ENCODE results near the gene PTPRM. TPM values are rescaled to one million over a fixed set of nuclear protein-coding genes. Genes with fewer than 3 reads are reported as not detected.

The PTPRM gene
- total and polyA plus RNA-seq, 4 donors: 9.2 to 23.0 (median 12.7) TPM

DNA sequence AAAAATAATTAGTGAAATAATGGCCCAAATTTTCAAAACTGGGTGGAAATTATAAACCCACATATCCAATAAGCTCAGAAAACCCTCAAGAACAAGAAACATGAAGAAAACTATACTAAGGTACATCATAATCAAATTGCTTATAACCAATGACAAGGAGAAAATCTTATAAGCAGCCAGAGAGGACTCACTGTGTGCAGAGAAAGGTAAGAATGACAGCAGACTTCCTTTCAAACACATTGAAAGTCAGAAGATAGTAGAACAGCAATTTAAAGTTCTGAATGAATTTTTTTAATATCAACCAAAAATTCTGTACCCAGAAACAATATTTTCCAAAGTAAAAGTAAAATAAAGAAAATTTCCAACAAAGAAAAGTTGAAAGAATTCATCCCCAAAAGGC lies 844.4 kb downstream of the PTPRM start:
- Histone ChIP-seq H3K36me3 (ENCODE audit: control insufficient read depth in 4 of 4, insufficient read depth in 3 of 4, low read depth in 1 of 4, low read length in 3 of 4) (peaks cover 0 to 2% (median 0%) of the 10 kb centered on the region in 4 donors), H3K9ac (ENCODE audit: low read depth in 1 of 2, low read length in 2 of 2) (no peak overlapping the region), H3K27me3 (ENCODE audit: control insufficient read depth in 4 of 4, insufficient read depth in 4 of 4, low read length in 3 of 4) (no peaks in the 10 kb centered on the region), H3K4me3 (ENCODE audit: low read depth in 1 of 3, low read length in 3 of 3) (no peak overlapping the region), H3K27ac (ENCODE audit: low read depth in 1 of 2, low read length in 2 of 2) (no peak overlapping the region), H3K9me3 (ENCODE audit: control insufficient read depth in 4 of 4, low read length in 3 of 4) (peaks cover 0 to 8% (median 4%) of the 10 kb centered on the region in 4 donors), H3K4me1 (ENCODE audit: control insufficient read depth in 4 of 4, insufficient read depth in 4 of 4, low read length in 3 of 4) (peaks cover 0 to 13% (median 5%) of the 10 kb centered on the region in 4 donors)
- DNase-seq (ENCODE audit: low spot score): no peak
- TF ChIP-seq, protein P1, sequence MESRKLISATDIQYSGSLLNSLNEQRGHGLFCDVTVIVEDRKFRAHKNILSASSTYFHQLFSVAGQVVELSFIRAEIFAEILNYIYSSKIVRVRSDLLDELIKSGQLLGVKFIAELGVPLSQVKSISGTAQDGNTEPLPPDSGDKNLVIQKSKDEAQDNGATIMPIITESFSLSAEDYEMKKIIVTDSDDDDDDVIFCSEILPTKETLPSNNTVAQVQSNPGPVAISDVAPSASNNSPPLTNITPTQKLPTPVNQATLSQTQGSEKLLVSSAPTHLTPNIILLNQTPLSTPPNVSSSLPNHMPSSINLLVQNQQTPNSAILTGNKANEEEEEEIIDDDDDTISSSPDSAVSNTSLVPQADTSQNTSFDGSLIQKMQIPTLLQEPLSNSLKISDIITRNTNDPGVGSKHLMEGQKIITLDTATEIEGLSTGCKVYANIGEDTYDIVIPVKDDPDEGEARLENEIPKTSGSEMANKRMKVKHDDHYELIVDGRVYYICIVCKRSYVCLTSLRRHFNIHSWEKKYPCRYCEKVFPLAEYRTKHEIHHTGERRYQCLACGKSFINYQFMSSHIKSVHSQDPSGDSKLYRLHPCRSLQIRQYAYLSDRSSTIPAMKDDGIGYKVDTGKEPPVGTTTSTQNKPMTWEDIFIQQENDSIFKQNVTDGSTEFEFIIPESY (IDR thresholded peaks at IDR 0.05): no peak
- TF ChIP-seq RXRA (IDR thresholded peaks at IDR 0.05): no peak
- TF ChIP-seq YY1 (IDR thresholded peaks at IDR 0.05): no peak
- no peak for TF ChIP-seq JUND (IDR thresholded peaks at IDR 0.05)
- no peak for TF ChIP-seq FOXA2 (IDR thresholded peaks at IDR 0.05)
- TF ChIP-seq HNF4A (conservative IDR thresholded peaks at IDR 0.05): no peak
- no peak for TF ChIP-seq GABPA (IDR thresholded peaks at IDR 0.05 in 1 of 2, conservative IDR thresholded peaks at IDR 0.05 in 1 of 2)
- TF ChIP-seq, protein P2, sequence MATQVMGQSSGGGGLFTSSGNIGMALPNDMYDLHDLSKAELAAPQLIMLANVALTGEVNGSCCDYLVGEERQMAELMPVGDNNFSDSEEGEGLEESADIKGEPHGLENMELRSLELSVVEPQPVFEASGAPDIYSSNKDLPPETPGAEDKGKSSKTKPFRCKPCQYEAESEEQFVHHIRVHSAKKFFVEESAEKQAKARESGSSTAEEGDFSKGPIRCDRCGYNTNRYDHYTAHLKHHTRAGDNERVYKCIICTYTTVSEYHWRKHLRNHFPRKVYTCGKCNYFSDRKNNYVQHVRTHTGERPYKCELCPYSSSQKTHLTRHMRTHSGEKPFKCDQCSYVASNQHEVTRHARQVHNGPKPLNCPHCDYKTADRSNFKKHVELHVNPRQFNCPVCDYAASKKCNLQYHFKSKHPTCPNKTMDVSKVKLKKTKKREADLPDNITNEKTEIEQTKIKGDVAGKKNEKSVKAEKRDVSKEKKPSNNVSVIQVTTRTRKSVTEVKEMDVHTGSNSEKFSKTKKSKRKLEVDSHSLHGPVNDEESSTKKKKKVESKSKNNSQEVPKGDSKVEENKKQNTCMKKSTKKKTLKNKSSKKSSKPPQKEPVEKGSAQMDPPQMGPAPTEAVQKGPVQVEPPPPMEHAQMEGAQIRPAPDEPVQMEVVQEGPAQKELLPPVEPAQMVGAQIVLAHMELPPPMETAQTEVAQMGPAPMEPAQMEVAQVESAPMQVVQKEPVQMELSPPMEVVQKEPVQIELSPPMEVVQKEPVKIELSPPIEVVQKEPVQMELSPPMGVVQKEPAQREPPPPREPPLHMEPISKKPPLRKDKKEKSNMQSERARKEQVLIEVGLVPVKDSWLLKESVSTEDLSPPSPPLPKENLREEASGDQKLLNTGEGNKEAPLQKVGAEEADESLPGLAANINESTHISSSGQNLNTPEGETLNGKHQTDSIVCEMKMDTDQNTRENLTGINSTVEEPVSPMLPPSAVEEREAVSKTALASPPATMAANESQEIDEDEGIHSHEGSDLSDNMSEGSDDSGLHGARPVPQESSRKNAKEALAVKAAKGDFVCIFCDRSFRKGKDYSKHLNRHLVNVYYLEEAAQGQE (IDR thresholded peaks at IDR 0.05): no peak
- TF ChIP-seq FOXA1 (IDR thresholded peaks at IDR 0.05): no peak
- TF ChIP-seq, protein P3, sequence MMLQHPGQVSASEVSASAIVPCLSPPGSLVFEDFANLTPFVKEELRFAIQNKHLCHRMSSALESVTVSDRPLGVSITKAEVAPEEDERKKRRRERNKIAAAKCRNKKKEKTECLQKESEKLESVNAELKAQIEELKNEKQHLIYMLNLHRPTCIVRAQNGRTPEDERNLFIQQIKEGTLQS (IDR thresholded peaks at IDR 0.05): no peak
- no peak for TF ChIP-seq RAD21 (IDR thresholded peaks at IDR 0.05)
- TF ChIP-seq, protein P4, sequence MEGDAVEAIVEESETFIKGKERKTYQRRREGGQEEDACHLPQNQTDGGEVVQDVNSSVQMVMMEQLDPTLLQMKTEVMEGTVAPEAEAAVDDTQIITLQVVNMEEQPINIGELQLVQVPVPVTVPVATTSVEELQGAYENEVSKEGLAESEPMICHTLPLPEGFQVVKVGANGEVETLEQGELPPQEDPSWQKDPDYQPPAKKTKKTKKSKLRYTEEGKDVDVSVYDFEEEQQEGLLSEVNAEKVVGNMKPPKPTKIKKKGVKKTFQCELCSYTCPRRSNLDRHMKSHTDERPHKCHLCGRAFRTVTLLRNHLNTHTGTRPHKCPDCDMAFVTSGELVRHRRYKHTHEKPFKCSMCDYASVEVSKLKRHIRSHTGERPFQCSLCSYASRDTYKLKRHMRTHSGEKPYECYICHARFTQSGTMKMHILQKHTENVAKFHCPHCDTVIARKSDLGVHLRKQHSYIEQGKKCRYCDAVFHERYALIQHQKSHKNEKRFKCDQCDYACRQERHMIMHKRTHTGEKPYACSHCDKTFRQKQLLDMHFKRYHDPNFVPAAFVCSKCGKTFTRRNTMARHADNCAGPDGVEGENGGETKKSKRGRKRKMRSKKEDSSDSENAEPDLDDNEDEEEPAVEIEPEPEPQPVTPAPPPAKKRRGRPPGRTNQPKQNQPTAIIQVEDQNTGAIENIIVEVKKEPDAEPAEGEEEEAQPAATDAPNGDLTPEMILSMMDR (IDR thresholded peaks at IDR 0.05; ENCODE audit: low read depth, low read length, missing input control): no peak

DNA sequence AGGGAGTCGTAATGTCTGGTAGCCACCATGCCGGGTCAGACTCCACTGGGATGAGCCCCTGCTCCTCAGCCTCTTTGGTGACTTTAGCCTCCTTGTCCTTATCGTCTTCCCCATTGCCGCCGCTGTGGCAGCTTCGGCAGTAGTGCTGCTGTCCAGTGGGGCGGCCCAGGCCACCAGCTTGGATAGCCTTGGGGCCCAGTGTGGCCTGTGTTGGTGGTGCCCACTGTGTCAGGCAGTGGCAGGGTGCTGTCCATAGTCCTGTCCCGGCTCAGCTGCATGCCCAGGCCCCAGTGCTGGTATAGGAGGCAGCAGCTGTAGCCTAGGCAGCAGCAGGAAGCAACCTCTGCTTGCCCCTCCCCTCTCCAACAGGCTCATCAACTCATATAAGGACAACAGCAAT lies 845.0 kb downstream of the PTPRM start:
- WGBS: 96% methylated on average over 8 of the region's 8 CpGs
- no peak for DNase-seq (ENCODE audit: low spot score)
- H3K9me3 ChIP-seq (ENCODE audit: control insufficient read depth in 4 of 4, low read length in 3 of 4): peaks cover 0 to 8% (median 4%) of the 10 kb centered on the region in 4 donors

More for the DNA sequence above, 845.0 kb downstream of the PTPRM start:
- Histone ChIP-seq H3K27me3 (ENCODE audit: control insufficient read depth in 4 of 4, insufficient read depth in 4 of 4, low read length in 3 of 4) (no peaks in the 10 kb centered on the region), H3K27ac (ENCODE audit: low read depth in 1 of 2, low read length in 2 of 2) (no peak overlapping the region), H3K4me3 (ENCODE audit: low read depth in 1 of 3, low read length in 3 of 3) (no peak overlapping the region), H3K36me3 (ENCODE audit: control insufficient read depth in 4 of 4, insufficient read depth in 3 of 4, low read depth in 1 of 4, low read length in 3 of 4) (peaks cover 0 to 1% (median 0%) of the 10 kb centered on the region in 4 donors), H3K9ac (ENCODE audit: low read depth in 1 of 2, low read length in 2 of 2) (no peak overlapping the region), H3K4me1 (ENCODE audit: control insufficient read depth in 4 of 4, insufficient read depth in 4 of 4, low read length in 3 of 4) (peaks cover 0 to 13% (median 5%) of the 10 kb centered on the region in 4 donors)
- TF ChIP-seq, protein P2 (IDR thresholded peaks at IDR 0.05): no peak
- TF ChIP-seq RXRA (IDR thresholded peaks at IDR 0.05) (no peak), FOXA2 (IDR thresholded peaks at IDR 0.05) (no peak), FOXA1 (IDR thresholded peaks at IDR 0.05) (no peak)
- TF ChIP-seq, protein P4 (IDR thresholded peaks at IDR 0.05; ENCODE audit: low read depth, low read length, missing input control): no peak
- TF ChIP-seq, protein P3 (IDR thresholded peaks at IDR 0.05): no peak
